Stimulated activated CD4-positive, alpha-beta T cell treated with anti-CD3 and anti-CD28 coated beads, Interleukin-2, amount 100 ng/mL, for 48 hours (primary cell): ENCODE data around the gene C7orf57.

Experiments
- DNase-seq, 2 donors: peaks; one replicate each; pipeline ENCODE4 v3.0.0-alpha.2; 2020

C7orf57 gene

DNA sequence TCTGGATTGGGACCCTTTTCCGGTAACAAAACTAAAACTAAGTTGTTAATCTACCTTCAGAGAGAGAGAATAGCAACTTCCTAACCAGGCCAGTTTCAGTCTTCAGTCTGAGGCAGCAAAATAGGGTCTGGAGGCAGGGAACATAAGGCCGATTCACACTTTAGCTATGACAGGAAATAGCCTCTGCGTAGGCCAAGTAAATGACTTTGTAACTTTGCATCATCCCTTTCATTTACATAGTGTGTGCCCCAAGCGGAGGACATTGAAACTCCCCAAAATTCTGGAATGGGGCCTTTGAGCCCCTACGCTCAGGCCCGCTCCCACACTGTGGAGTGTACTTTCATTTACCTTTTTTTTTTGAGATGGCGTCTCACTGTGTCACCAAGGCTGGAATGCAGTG lies 52.0 kb downstream of the C7orf57 start:
- no peak for DNase-seq

GRCh38 chr7:48088559-48089045 lies 53.3 kb downstream of the C7orf57 start:
- no peak for DNase-seq

DNA sequence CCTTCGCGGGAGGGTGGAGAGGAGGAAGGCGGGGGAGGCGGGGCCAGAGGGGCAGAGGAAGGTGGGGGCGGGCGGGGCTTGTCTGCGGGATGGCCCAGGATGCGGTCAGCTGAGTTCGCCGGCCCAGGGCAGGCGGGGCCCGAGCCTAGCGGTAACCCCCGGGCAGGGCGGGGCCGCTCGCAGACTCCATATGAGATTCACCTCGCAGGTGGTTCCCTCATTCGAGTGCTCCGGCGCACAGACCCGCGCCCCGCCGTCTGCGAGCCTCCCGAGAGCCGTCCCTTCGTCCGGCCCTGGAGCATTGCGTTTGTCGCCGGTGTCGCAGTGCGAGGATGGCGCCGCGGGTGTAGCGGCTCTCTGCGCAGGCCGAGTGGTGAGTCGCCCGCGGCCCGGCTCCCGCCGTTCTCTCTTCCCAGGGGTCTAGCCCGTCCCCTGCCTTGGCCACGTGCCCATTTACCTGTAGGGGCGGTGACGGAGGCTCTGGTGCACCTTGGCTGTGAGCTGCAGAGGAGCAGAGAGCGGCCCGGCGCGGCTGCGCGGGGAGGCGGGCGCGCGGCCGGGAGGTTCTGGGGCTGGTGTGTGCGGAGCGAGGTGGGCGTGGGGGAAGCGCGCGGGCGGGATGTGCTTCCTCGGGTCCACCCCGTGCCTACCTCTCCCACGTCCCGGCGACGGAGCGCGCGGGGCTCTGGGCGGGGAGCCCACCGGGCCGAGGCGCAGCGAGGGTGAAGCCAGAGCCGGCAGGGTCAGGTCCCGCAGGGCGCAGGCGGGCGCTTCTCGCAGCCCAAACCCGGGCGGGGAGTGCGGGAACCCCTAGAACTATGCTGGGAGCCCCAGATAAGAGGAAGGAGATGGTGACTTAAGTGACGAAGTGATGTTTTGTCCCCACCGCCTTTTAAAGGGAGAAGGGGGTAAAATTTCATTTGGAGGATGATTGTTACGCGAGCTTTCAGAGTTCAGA lies 54.0 kb downstream of the C7orf57 start, which contains the start of gene UPP1:
Gene UPP1 (plus strand): TSS at position 220 of the 958 bp plus-strand sequence. CDS start 5,519 bp downstream, outside the sequence.
- peak; percentile 77 to 79 for DNase-seq

DNA sequence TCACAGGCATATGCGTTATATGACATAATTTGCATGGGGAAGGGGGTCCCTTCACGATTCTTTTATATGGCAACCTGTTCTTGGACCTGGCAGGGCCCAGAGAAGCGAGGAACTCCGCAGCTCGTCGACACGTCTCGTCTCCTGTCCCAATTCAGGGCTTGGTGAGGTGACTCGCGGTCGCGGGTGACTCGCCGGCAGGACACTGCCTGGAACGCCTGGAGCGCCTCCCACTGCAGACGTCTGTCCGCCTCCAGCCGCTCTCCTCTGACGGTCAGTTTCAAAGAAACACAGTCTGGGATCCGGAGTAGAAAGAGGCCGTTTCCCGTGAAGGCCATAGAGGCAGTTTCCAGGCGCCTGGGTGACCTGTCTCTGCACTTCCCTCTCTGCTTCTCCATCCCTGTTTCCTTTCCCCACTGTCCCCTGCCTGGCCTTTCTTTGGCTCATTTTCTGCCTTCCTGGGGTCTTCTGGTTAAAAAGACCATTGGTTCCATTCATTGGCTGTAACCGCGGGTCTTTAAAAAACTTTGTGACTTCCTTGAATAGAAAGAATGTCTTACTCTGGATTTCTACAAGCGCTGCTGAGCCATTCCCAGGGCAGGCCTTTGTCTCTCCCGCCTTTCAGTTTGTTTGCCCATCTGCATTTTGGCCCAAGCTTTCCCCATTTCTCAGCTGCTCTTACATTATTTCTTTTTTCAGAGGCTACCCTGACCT lies 54.9 kb downstream of the C7orf57 start:
- no peak for DNase-seq

DNA sequence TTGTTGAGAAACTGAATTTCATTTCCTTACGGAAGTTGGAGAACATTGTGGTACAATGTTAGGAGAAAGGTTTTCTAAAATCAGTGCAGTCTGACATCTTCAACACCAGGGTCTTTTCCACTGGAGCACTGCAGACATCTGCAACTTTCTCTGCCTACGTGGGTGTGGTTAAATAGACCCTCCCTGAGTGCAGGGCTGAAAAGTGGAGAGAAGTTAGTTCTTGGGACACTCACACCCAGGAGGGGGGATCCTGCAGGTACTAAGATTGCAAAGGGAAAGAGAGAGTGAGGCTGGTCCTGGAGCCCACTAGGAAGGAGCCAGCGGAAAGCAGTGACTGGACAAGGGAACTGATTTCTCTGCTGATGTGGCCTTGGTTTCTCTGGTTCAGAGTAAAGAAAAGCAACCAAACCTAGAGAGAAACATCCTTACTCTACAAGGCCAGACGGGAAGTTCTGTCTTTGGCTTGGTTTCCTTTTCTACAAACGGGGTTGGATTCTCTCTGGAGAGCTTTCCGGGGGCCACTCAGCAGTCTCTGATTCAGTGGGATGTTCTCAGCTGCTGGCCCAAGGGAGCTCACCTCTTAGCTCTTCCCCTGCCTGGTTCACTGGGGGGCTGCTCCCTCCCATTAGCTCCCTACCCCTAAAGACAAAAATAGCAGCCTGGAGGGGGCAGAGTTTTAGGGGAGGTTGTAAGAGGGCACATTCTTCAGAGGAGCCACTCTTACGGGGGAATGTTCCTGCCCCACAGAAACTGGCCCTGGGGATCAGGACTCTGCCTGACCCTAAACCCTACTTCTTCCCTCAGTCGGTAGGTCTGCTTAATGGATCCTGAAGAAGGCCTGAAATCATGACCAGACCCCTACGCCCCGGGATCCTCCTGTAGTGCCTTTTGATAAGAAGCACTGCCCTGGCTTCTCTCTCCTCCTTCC lies 56.4 kb downstream of the C7orf57 start:
- no peak for DNase-seq

GRCh38 chr7:48094861-48095293 lies 59.5 kb downstream of the C7orf57 start:
- DNase-seq, result no peak

DNA sequence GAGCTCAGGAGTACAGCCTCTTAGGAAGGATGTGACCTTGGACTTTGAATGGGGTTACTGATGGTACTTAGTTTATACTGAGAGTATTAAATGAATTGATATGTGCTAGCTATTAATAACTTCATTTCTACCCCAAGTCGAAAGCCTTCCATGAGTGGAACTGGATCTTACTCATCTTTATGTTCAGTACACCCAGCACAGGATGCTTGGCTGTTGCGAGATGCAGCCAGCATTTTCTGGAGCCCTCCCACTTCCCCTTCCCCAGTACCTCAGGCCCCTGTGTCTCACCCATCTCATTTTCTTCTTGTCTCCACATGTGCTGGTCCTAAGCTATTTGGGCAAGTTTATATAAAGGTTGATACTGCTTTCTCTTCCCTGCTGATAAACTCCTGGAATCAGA lies 60.9 kb downstream of the C7orf57 start:
- no peak for DNase-seq

GRCh38 chr7:48097521-48098231 lies 62.3 kb downstream of the C7orf57 start:
- DNase-seq, result no peak

- no peak for DNase-seq
These were observed 63.5 kb downstream of the C7orf57 start for GRCh38 chr7:48098846-48099245.

- no peak for DNase-seq
These were observed 64.4 kb downstream of the C7orf57 start for GRCh38 chr7:48099781-48100180.

- no peak for DNase-seq
These were observed 66.0 kb downstream of the C7orf57 start for GRCh38 chr7:48101352-48101751.

GRCh38 chr7:48101968-48102367 lies 66.6 kb downstream of the C7orf57 start:
- no peak for DNase-seq

GRCh38 chr7:48102530-48102929 lies 67.2 kb downstream of the C7orf57 start:
- no peak for DNase-seq

GRCh38 chr7:48105045-48105444 lies 69.7 kb downstream of the C7orf57 start:
- DNase-seq, result no peak

DNA sequence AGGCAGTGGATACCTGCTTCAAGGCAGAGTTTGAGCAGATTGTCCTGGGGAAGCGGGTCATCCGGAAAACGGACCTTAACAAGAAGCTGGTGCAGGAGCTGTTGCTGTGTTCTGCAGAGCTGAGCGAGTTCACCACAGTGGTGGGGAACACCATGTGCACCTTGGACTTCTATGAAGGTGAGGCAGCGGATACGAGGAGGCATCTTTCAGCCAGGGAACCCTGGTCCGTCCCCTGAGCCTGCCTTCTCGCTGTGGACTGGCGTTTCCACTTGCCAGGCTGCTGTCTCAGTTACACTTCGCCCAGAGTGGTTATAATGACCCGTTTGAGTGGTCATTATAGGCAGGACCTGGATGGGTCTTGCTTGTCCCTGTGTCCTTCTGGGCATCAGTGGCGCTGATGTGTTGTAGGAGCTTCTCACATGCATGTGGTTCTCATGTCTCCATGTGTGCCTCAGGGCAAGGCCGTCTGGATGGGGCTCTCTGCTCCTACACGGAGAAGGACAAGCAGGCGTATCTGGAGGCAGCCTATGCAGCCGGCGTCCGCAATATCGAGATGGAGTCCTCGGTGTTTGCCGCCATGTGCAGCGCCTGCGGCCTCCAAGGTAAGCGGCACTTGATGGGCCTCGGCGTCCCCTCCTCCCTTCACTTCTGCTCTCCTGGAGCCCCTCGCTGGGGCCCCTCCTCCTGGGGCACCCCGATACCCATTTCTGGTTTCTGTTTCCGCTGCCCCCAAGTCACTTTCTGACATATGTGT lies 71.7 kb downstream of the C7orf57 start:
- no peak for DNase-seq

- no peak for DNase-seq
These were observed 72.7 kb downstream of the C7orf57 start for GRCh38 chr7:48107926-48108472.

DNA sequence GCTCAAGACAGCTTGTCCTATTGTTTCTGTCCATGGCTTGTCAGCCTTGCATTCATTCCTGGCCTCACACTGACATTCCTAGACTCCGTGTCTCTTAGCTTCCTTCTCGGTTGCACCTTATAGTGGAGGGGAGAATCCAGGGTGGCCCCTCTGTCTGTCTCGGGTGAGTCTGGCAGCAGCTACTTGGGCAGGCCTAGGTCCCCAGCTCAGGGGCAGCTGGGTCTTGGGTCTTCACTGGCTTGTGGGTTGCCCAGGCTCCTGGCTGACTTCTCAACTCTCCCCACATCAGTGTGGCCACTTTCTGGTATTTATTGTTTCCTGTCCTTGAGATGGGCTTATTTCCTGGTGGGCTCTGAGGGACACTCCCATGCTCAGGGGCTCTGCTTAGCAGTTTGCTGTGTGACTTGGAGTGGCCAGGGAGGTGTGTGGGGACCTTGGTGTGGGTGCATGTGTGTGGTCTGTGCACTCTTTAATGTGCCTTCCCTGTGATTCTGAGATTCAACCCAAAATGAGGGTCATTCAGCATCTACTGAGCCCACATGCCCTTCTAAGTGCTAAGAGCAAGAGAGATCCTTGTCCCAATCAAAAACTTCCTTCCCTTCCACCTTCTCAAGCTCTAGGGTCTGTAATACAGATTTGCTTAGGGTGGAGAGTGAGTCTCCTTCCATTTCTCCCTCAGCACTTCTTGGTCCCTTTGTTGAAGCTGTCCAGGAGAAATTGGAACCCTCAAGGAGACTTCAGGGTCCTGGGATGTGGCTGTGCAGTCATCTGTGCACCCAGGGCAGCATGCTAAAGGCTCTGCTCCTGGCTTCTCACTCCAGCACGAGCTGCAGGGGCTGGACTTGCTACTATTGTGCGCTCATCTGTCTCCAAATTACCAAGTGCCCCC lies 73.9 kb downstream of the C7orf57 start:
- no peak for DNase-seq

DNA sequence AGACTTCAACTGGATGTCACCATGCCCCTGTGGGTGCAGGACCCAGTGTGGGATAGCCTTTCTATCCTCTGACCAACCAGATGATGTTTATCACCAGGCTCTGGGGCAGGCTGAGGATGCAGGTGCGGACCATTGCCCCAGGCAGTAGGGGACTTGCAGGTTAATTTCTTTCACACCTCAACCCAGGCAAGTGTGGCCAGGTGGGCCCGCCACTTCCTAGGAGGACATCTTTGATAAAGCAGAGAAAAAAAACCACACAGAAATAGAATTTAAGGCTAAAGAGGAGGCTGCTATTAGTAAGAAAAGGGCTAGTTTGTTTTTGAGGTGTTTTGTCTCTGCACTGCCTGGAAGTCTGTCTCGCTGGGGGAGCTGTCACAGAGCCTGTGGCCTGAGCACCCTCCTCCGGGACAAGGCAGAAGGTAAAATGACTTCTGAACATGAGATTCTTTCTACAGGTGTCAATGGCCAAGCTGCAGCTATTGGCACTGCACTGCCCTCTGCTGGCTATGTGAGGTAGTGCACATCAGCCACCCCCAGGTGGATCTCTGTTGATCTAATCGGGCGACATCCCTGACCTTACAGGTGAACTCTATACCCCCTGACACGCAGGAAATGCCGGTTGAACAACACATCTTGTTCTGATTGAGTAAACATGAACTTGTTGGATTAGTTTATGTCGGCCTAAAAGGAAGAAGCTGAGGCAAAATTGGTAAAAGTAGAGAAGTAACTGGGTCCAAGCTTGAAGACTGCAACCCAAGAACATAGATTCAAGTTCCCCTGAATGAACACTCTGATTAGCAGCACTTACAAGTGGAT lies 74.7 kb downstream of the C7orf57 start:
- peak; percentile 90 to 92 for DNase-seq

- DNase-seq, result no peak
These were observed 75.5 kb downstream of the C7orf57 start for GRCh38 chr7:48110868-48111267.
